Renal cortex interstitium (tissue), 11 donors: ENCODE data around the gene ZDHHC12. TPM values are rescaled to one million over a fixed set of nuclear protein-coding genes. Genes with fewer than 3 reads are reported as not detected.
"Not testable (repeated sequence)": the region's sequence is repeated elsewhere in the genome, so short reads cannot be mapped to it uniquely, and the experiment has no call there.

Experiments
- DNase-seq, 11 donors: peaks; one replicate each; pipeline ENCODE4 v3.0.0-alpha.2; 2013; ENCODE audit warnings: low read depth in 9 of 11, low spot score in 4 of 11; ENCODE audit errors: extremely low read depth in 1 of 11
- polyA plus RNA-seq, 3 donors: library from polyadenylated mRNA; unstranded; fragments of 120-200 nt; gene quantifications; one replicate each; pipeline ENCODE4 v1.2.1, GENCODE V29; 2013; ENCODE audit not compliant: insufficient read length in 3 of 3

Gene ZDHHC12
- polyA plus RNA-seq, 3 donors, result 14.8 to 20.5 (median 18.8) TPM

DNA sequence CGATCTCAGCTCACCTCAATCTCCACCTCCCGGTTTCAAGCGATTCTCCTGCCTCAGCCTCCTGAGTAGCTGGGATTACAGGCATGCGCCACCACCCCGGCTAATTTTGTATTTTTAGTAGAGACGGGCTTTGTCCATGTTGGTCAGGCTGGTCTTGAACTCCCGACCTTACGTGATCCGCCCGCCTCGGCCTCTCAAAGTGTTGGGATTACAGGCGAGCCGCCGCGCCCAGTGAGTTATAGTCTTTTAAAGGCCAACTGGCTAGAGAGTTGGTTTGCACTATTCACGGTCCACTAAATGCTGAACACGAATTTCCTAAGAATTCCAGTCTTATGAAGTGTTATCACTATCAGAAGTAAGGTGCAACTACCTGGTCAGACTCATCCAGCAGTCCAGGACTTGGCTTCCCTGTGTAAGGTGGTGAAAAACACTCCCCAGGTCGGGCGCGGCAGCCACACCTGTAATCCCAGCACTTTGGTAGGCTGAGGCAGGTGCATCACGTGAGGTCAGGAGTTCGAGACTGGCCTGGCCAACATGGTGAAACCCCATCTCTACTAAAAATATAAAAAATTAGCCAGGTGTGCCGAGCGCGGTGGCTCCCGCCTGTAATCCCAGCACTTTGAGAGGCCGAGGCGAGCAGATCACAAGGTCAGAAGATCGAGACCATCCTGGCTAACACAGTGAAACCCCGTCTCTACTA lies 24.7 kb downstream of the ZDHHC12 start:
- DNase-seq, result not testable (repeated sequence)

- no peak for DNase-seq
Measured at GRCh38 chr9:128696923-128697707, 26.8 kb downstream of the ZDHHC12 start.

DNA sequence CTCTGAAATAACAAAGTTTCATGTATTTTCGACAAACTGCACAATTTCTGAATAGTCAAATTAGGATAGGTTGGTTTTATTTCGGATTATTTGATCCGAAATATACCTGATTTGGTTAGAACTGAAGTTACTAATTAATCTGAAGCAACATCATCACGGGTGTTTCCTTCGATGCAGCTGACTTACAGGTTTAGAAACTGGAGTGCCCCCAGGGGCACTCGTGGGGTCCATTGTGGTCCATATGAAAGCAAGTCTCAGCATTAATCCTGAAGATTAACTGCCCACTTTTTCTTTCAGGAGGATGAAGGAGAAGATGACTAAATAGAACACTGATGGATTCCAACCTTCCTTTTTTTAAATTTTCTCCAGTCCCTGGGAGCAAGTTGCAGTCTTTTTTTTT lies 29.6 kb downstream of the ZDHHC12 start:
- DNase-seq, result no peak

GRCh38 chr9:128693738-128694137 lies 30.2 kb downstream of the ZDHHC12 start:
- DNase-seq, result not testable (repeated sequence)

GRCh38 chr9:128690684-128691034 lies 33.3 kb downstream of the ZDHHC12 start:
- no peak for DNase-seq

GRCh38 chr9:128689820-128690683 lies 33.9 kb downstream of the ZDHHC12 start:
- DNase-seq, result peak in 2 of 11 donors; percentile 28 to 49

DNA sequence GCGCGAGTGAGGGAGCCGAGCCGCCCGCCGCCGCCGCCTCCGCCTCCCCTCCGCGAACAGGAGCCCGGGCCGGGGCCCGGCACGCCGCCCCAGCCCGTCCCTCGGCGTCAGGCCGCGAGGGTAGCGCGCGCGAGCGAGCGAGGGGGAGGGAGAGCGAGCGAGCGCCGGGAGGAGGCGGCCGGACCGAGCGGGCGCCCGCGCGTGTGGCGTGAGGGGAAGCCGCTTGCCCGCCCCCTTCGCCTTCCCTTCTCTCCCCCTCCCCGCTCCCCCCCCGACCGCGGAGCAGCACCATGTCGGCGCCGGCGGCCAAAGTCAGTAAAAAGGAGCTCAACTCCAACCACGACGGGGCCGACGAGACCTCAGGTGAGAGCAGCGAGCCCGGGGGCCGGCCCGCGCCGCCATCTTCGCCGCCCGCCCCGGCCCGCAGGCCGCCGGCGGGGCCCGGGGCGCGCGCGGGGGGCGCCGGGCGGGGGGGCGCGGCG lies 34.6 kb downstream of the ZDHHC12 start:
- peak in 1 of 11 donors; percentile 32 for DNase-seq

GRCh38 chr9:128688501-128689292 lies 35.2 kb downstream of the ZDHHC12 start, which contains the start of gene SET:
TSS of gene SET (plus strand) at chr9:128689222. CDS start at chr9:128689583, 361 bp downstream.
- DNase-seq, result peak; percentile 81 to 96 (median 93)

- no peak for DNase-seq
Measured at GRCh38 chr9:128687453-128687852, 36.5 kb downstream of the ZDHHC12 start.

- DNase-seq, result no peak
Measured at GRCh38 chr9:128685636-128686489, 38.1 kb downstream of the ZDHHC12 start.

- DNase-seq, result peak in 6 of 11 donors; percentile 50 to 75 (median 59)
Measured at GRCh38 chr9:128684325-128685199, 39.4 kb downstream of the ZDHHC12 start.

GRCh38 chr9:128684065-128684324 lies 39.9 kb downstream of the ZDHHC12 start:
- peak in 1 of 11 donors; percentile 25 for DNase-seq

DNA sequence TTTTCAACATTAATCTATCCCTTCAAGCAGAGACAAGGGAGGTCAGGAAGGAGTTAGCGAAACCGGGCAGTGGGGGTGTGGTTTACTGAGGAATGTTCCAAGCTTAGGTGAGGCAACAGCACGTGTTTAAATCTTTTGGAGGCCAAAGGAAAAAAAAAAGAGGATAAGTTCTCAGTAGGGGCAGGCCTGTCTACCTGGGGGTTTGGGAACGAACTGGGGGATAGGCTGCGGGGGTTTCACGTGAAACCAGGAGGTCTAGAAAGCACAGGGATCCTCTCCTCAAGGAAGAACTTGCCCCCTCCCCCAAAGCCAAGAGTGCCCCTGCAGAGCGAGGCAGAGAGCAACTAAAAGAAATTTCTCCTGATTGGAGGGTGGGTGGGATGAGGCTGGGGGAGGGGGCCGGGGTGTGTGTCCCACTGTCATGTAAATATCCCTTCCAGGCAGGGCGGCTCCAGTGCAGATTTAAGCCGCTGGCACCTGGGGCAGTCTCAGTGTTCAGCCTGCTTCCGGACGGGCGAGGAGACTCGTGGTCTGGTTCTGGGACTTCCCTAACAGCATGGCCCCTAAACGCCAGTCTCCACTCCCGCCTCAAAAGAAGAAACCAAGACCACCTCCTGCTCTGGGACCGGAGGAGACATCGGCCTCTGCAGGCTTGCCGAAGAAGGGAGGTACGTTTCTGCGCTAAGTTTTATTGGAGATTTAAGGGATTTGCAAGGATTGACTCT lies 40.4 kb downstream of the ZDHHC12 start:
- DNase-seq, result peak in 3 of 11 donors; percentile 32 to 54 (median 45)

GRCh38 chr9:128677794-128678193 lies 46.1 kb downstream of the ZDHHC12 start:
- DNase-seq, result no peak

DNA sequence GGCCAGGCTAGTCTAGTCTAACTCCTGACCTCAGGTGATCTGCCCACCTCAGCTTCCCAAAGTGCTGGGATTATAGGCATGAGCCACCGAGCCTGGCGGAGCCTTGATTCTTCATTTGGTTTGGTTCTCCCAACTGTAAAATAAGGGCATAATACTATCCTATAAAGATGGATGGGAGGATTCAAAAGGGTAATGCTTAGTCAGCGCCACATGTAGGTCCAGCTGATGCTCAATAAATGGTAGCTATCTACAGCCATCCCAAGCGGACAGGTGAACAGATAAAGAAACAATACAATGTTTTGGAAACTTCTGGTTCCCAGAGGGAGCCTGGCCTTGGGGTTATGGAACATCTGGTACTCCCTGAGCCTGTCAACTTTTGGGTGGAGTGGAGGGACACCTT lies 48.5 kb downstream of the ZDHHC12 start:
- no peak for DNase-seq
